Memory B cell (primary cell): ENCODE results near the gene GUCA1A.
A peak's percentile ranks its signal among the peaks of the same experiment; 100 is the strongest.
"Not testable (repeated sequence)": the region's sequence is repeated elsewhere in the genome, so short reads cannot be mapped to it uniquely, and the experiment has no call there.

Source experiments
- ATAC-seq: fragments of 150-1000 bp; cut with Tn5 transposase; 2 replicates; pipeline ENCODE4 v1.10.0; 2021; ENCODE audit warnings: low read depth, mild to moderate bottlenecking, moderate library complexity
- DNase-seq, 2 donors: peaks; one replicate each; pipeline ENCODE4 v3.0.0; 2022; ENCODE audit warnings: low spot score in 2 of 2
- H3K27ac Mint-ChIP-seq: one replicate; pipeline ENCODE4 v1.8.0; 2022; ENCODE audit warnings: mild to moderate bottlenecking, moderate library complexity, mixed read lengths
- H3K27me3 Mint-ChIP-seq: one replicate; pipeline ENCODE4 v1.8.0; 2022; ENCODE audit warnings: mixed read lengths
- H3K36me3 Mint-ChIP-seq: one replicate; pipeline ENCODE4 v1.8.0; 2022; ENCODE audit warnings: mild to moderate bottlenecking, mixed read lengths
- H3K4me1 Mint-ChIP-seq: one replicate; pipeline ENCODE4 v1.8.0; 2022; ENCODE audit warnings: mixed read lengths
- H3K4me3 Mint-ChIP-seq: one replicate; pipeline ENCODE4 v1.8.0; 2022; ENCODE audit warnings: mild to moderate bottlenecking, moderate library complexity, mixed read lengths
- H3K9me3 Mint-ChIP-seq: one replicate; pipeline ENCODE4 v1.8.0; 2022; ENCODE audit warnings: mixed read lengths

Gene GUCA1A

GRCh38 chr6:42154461-42155209, 18.5 kb upstream of the GUCA1A start:
- no peak for ATAC-seq
- no peaks in the 10 kb centered on the region for H3K9me3 Mint-ChIP-seq

GRCh38 chr6:42155293-42155692, 17.9 kb upstream of the GUCA1A start:
- ATAC-seq (no peak), DNase-seq (no peak)
- Mint-ChIP-seq H3K4me3 (no peak overlapping the region), H3K4me1 (no peaks in the 10 kb centered on the region), H3K9me3 (no peaks in the 10 kb centered on the region), H3K27me3 (peaks cover 5% of the 10 kb centered on the region), H3K27ac (no peak overlapping the region), H3K36me3 (no peaks in the 10 kb centered on the region)

More at GRCh38 chr6:42154461-42155209, 18.5 kb upstream of the GUCA1A start:
- Mint-ChIP-seq H3K27ac (no peak overlapping the region), H3K27me3 (peaks cover 4% of the 10 kb centered on the region), H3K4me1 (no peaks in the 10 kb centered on the region), H3K4me3 (no peak overlapping the region), H3K36me3 (no peaks in the 10 kb centered on the region)
- no peak for DNase-seq

- peaks cover 14% of the 10 kb centered on the region for H3K27me3 Mint-ChIP-seq
- H3K4me3 Mint-ChIP-seq, result no peak overlapping the region
- ATAC-seq (no peak), DNase-seq (no peak)
- no peaks in the 10 kb centered on the region for H3K9me3 Mint-ChIP-seq
- H3K27ac Mint-ChIP-seq, result no peak overlapping the region
- H3K4me1 Mint-ChIP-seq, result peaks cover under 1% of the 10 kb centered on the region
- no peaks in the 10 kb centered on the region for H3K36me3 Mint-ChIP-seq
Observed at GRCh38 chr6:42156638-42157037, 16.5 kb upstream of the GUCA1A start.

- no peaks in the 10 kb centered on the region for H3K36me3 Mint-ChIP-seq
- H3K27me3 Mint-ChIP-seq, result peaks cover 13% of the 10 kb centered on the region
- DNase-seq, result no peak
- no peaks in the 10 kb centered on the region for H3K9me3 Mint-ChIP-seq
- H3K27ac Mint-ChIP-seq, result no peak overlapping the region
- peaks cover 2% of the 10 kb centered on the region for H3K4me1 Mint-ChIP-seq
- H3K4me3 Mint-ChIP-seq, result no peak overlapping the region
- no peak for ATAC-seq
Observed at GRCh38 chr6:42158011-42158410, 15.2 kb upstream of the GUCA1A start.

- Mint-ChIP-seq H3K4me3 (no peak overlapping the region), H3K27me3 (peaks cover 13% of the 10 kb centered on the region), H3K4me1 (peaks cover 2% of the 10 kb centered on the region), H3K9me3 (no peaks in the 10 kb centered on the region), H3K27ac (no peak overlapping the region), H3K36me3 (no peaks in the 10 kb centered on the region)
- ATAC-seq (no peak), DNase-seq (no peak)
Observed at GRCh38 chr6:42158631-42159030, 14.5 kb upstream of the GUCA1A start.

GRCh38 chr6:42159431-42160024, 13.6 kb upstream of the GUCA1A start:
- H3K36me3 Mint-ChIP-seq, result no peaks in the 10 kb centered on the region
- H3K4me3 Mint-ChIP-seq, result no peak overlapping the region
- no peaks in the 10 kb centered on the region for H3K9me3 Mint-ChIP-seq
- ATAC-seq, result no peak
- peaks cover 2% of the 10 kb centered on the region for H3K4me1 Mint-ChIP-seq
- no peak for DNase-seq
- H3K27ac Mint-ChIP-seq, result no peak overlapping the region
- H3K27me3 Mint-ChIP-seq, result peaks cover 13% of the 10 kb centered on the region

GRCh38 chr6:42162384-42162783, 10.8 kb upstream of the GUCA1A start:
- Mint-ChIP-seq H3K27ac (no peak overlapping the region), H3K36me3 (no peaks in the 10 kb centered on the region), H3K4me1 (peaks cover 5% of the 10 kb centered on the region), H3K4me3 (no peak overlapping the region), H3K9me3 (no peaks in the 10 kb centered on the region), H3K27me3 (peaks cover 14% of the 10 kb centered on the region)
- DNase-seq (no peak), ATAC-seq (no peak)

- H3K4me1 Mint-ChIP-seq, result peaks cover 5% of the 10 kb centered on the region
- DNase-seq (no peak), ATAC-seq (no peak)
- H3K27ac Mint-ChIP-seq, result no peak overlapping the region
- no peaks in the 10 kb centered on the region for H3K9me3 Mint-ChIP-seq
- H3K4me3 Mint-ChIP-seq, result no peak overlapping the region
- H3K36me3 Mint-ChIP-seq, result no peaks in the 10 kb centered on the region
- peaks cover 14% of the 10 kb centered on the region for H3K27me3 Mint-ChIP-seq
Observed at GRCh38 chr6:42162812-42163211, 10.4 kb upstream of the GUCA1A start.

- no peak for DNase-seq
- peaks cover 5% of the 10 kb centered on the region for H3K4me1 Mint-ChIP-seq
- ATAC-seq, result no peak
- H3K9me3 Mint-ChIP-seq, result no peaks in the 10 kb centered on the region
- H3K36me3 Mint-ChIP-seq, result no peaks in the 10 kb centered on the region
- no peak overlapping the region for H3K27ac Mint-ChIP-seq
- no peak overlapping the region for H3K4me3 Mint-ChIP-seq
- peaks cover 17% of the 10 kb centered on the region for H3K27me3 Mint-ChIP-seq
Observed at GRCh38 chr6:42163981-42164380, 9.2 kb upstream of the GUCA1A start.

- Mint-ChIP-seq H3K27ac (no peak overlapping the region), H3K27me3 (peaks cover 17% of the 10 kb centered on the region), H3K36me3 (no peaks in the 10 kb centered on the region), H3K9me3 (no peaks in the 10 kb centered on the region), H3K4me1 (peaks cover 5% of the 10 kb centered on the region), H3K4me3 (no peak overlapping the region)
- DNase-seq (no peak), ATAC-seq (no peak)
Observed at GRCh38 chr6:42165016-42165415, 8.1 kb upstream of the GUCA1A start.

- DNase-seq (peak; percentile 74 to 83), ATAC-seq (peak; percentile 80)
- H3K27me3 Mint-ChIP-seq, result peaks cover 6% of the 10 kb centered on the region
- H3K4me1 Mint-ChIP-seq, result peaks cover 5% of the 10 kb centered on the region
- no peak overlapping the region for H3K27ac Mint-ChIP-seq
- no peaks in the 10 kb centered on the region for H3K36me3 Mint-ChIP-seq
- H3K9me3 Mint-ChIP-seq, result no peaks in the 10 kb centered on the region
- no peak overlapping the region for H3K4me3 Mint-ChIP-seq
Observed at GRCh38 chr6:42166444-42167141, 6.6 kb upstream of the GUCA1A start.

- H3K4me1 Mint-ChIP-seq, result peaks cover 2% of the 10 kb centered on the region
- H3K9me3 Mint-ChIP-seq, result no peaks in the 10 kb centered on the region
- no peak overlapping the region for H3K27ac Mint-ChIP-seq
- H3K4me3 Mint-ChIP-seq, result no peak overlapping the region
- ATAC-seq (no peak), DNase-seq (no peak)
- no peaks in the 10 kb centered on the region for H3K36me3 Mint-ChIP-seq
- H3K27me3 Mint-ChIP-seq, result peaks cover 5% of the 10 kb centered on the region
Observed at GRCh38 chr6:42168650-42169049, 4.5 kb upstream of the GUCA1A start.

GRCh38 chr6:42169780-42170179, 3.4 kb upstream of the GUCA1A start:
- not testable (repeated sequence) for DNase-seq, H3K27me3 Mint-ChIP-seq, ATAC-seq, H3K36me3 Mint-ChIP-seq, H3K27ac Mint-ChIP-seq, H3K4me1 Mint-ChIP-seq, H3K4me3 Mint-ChIP-seq, H3K9me3 Mint-ChIP-seq

- no peak overlapping the region for H3K27ac Mint-ChIP-seq
- DNase-seq, result no peak
Observed at GRCh38 chr6:42171813-42172581, 1.2 kb upstream of the GUCA1A start.

More at GRCh38 chr6:42171813-42172581, 1.2 kb upstream of the GUCA1A start:
- H3K9me3 Mint-ChIP-seq, result no peaks in the 10 kb centered on the region
- no peaks in the 10 kb centered on the region for H3K4me1 Mint-ChIP-seq
- peaks cover 6% of the 10 kb centered on the region for H3K27me3 Mint-ChIP-seq
- H3K4me3 Mint-ChIP-seq, result no peak overlapping the region
- no peak for ATAC-seq
- no peaks in the 10 kb centered on the region for H3K36me3 Mint-ChIP-seq
